Mucosa of descending colon (tissue), 3 donors: ENCODE results near the gene STRIP2. TPM values are rescaled to one million over a fixed set of nuclear protein-coding genes. Genes with fewer than 3 reads are reported as not detected.
A peak's percentile ranks its signal among the peaks of the same experiment; 100 is the strongest.

Source experiments
- ATAC-seq: fragments of 200-7000 bp; cut with Tn5 transposase; one replicate; pipeline ENCODE4 v1.9.1; 2020; ENCODE audit warnings: mild to moderate bottlenecking, moderate library complexity
- DNase-seq, 3 donors: peaks; one replicate each; pipeline ENCODE4 v3.0.0-alpha.2; 2020
- H3K36me3 ChIP-seq: fragments of 200-600 bp; one replicate; pipeline ENCODE4 v1.8.0; 2021; ENCODE audit warnings: low read depth, mild to moderate bottlenecking
- H3K4me1 ChIP-seq: fragments of 200-600 bp; one replicate; pipeline ENCODE4 v1.8.0; 2021; ENCODE audit warnings: low read depth, mild to moderate bottlenecking
- H3K4me3 ChIP-seq: fragments of 200-600 bp; one replicate; pipeline ENCODE4 v1.8.0; 2021; ENCODE audit warnings: mild to moderate bottlenecking
- H3K9me3 ChIP-seq: fragments of 200-600 bp; one replicate; pipeline ENCODE4 v1.8.0; 2021; ENCODE audit warnings: mild to moderate bottlenecking
- intact Hi-C, 2 donors: fragments of 100-400 bp; cut with DNase I in 1 of 2; cut with micrococcal nuclease in 1 of 2; formaldehyde crosslinking; loops; one replicate each; pipeline versions ENCODE4 v1.11.0 to v1.11.1; 2022; cut with DNase I, micrococcal nuclease
- total RNA-seq, 3 donors: library from RNA; stranded (reverse); fragmentation: NEBNext Ultra II Directional in 2 of 3; extraction: Animal tissue kit (Norgen Biotek cat#: 25700) in 2 of 3; gene quantifications; one replicate each; pipeline versions ENCODE4 v1.2.1 to v1.2.4, GENCODE V29; 2021 to 2023
- TF ChIP-seq, protein P1 (sequence below): fragments of 200-600 bp; IDR thresholded peaks from one replicate; pipeline ENCODE4 v1.8.0; 2022; ENCODE audit warnings: antibody characterized with exemption, mild to moderate bottlenecking
- donor health status: DM: no; HTN: no; CAD: no; lungs with moderate emphysema.
- donor health status: DM: no; HTN: no; CAD: no.
- donor health status: DM: no; HTN: yes; CAD: no.

Gene STRIP2
- total RNA-seq, 3 donors from 2014 or later, result 0.09 to 1.3 (median 1.3) TPM

DNA sequence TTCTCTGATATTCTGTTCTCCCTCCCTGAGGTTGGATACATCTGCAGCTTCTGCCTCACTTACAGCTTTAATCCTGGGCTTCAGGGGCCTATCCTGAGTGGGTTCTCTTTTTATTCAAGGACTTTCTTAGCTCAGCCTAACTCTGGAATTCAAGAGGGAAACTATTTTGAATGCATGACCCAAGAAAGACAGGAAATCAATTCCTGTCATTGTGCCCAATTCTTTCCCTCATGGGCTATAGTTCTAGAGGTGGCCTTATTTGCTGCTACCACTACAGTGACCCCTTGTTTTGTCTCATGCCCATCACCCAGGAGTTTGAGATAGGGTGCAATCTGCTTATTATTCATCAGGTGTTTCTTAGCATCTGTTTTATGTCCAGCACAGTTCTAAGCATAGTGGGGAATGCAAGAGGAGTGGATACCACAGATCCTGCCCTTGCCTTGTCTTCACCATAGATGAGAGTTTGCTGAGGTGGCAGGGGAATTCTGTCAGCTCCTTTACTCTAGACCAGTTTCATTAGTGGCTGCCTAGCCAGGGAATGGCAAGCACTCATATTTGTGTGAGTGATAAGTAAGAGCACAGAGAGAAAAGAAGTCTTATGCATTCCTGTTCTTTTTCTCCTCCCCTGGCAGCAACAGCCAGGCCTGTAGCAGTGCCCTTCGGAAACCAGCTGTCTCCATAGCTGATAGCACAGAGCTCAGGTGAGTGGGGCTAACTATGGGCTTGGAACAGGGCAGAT is 19.4 kb downstream of the STRIP2 start:
- Histone ChIP-seq H3K9me3 (peaks cover under 1% of the 10 kb centered on the region), H3K4me1 (no peaks in the 10 kb centered on the region), H3K4me3 (no peak overlapping the region), H3K36me3 (no peaks in the 10 kb centered on the region)
- DNase-seq (no peak), ATAC-seq (no peak)
- intact Hi-C loops, result no loop called here
- TF ChIP-seq, protein P1, sequence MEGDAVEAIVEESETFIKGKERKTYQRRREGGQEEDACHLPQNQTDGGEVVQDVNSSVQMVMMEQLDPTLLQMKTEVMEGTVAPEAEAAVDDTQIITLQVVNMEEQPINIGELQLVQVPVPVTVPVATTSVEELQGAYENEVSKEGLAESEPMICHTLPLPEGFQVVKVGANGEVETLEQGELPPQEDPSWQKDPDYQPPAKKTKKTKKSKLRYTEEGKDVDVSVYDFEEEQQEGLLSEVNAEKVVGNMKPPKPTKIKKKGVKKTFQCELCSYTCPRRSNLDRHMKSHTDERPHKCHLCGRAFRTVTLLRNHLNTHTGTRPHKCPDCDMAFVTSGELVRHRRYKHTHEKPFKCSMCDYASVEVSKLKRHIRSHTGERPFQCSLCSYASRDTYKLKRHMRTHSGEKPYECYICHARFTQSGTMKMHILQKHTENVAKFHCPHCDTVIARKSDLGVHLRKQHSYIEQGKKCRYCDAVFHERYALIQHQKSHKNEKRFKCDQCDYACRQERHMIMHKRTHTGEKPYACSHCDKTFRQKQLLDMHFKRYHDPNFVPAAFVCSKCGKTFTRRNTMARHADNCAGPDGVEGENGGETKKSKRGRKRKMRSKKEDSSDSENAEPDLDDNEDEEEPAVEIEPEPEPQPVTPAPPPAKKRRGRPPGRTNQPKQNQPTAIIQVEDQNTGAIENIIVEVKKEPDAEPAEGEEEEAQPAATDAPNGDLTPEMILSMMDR, result no peak

DNA sequence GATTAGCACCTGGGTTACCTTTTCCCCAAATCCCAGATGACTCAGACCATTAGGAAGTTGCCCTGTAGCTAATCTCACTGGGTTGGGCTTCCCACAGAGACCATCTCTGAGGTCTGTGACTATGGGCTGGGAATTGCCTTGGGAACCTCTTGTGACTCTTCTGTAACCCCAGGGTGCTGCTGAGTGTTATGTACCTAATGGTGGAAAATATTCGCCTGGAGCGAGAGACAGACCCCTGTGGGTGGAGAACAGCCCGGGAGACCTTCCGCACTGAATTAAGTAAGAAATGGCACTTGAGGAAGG is 20.0 kb downstream of the STRIP2 start:
- TF ChIP-seq, protein P1, result no peak

DNA sequence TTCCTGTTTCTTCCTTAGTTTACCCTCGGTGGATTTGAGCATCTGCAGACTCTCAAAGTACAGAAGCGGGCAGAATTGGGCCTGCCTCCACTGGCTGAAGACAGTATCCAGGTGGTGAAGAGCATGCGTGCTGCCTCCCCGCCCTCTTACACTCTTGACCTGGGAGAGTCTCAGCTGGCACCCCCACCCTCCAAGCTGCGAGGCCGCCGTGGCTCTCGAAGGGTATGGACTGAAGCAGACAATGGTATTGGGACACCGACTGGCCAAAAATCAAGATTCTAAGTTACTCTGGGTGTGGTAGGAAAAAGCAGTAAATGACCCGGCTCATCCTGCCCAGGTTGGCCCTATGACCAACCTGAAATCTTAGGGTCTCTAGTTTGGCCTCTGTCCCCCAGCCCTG is 22.2 kb downstream of the STRIP2 start:
- intact Hi-C loops, result no loop called here
- TF ChIP-seq, protein P1, result no peak
- H3K9me3 ChIP-seq, result no peaks in the 10 kb centered on the region
- H3K4me1 ChIP-seq, result no peaks in the 10 kb centered on the region
- no peak overlapping the region for H3K4me3 ChIP-seq
- no peaks in the 10 kb centered on the region for H3K36me3 ChIP-seq
- DNase-seq, result no peak
- no peak for ATAC-seq

More for the DNA sequence above, 20.0 kb downstream of the STRIP2 start:
- Histone ChIP-seq H3K36me3 (no peaks in the 10 kb centered on the region), H3K9me3 (no peaks in the 10 kb centered on the region), H3K4me3 (no peak overlapping the region), H3K4me1 (no peaks in the 10 kb centered on the region)
- no peak for ATAC-seq
- intact Hi-C loops, result no loop called here
- no peak for DNase-seq

DNA sequence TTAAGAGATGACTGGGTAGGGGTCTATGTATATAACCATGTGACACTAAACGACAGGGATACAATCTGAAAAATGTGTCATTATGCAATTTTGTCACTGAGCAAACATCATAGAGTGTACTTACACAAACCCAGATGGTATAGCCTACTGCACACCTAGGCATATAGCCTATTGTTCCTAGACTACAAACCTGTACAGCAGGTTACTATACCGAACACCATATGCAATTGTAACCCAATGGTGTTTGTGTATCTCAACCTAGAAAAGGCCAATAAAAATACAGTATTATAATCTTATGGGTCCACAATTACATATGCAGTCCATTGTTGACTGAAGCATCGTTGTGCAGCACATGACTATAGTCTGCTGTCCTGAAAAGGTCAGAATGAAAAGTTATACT is 22.9 kb downstream of the STRIP2 start:
- peak; percentile 71 for ATAC-seq
- TF ChIP-seq, protein P1, result no peak
- intact Hi-C loops, result no loop called here

GRCh38 chr7:129458171-129458570 is 23.9 kb downstream of the STRIP2 start:
- no peaks in the 10 kb centered on the region for H3K36me3 ChIP-seq
- H3K4me3 ChIP-seq, result no peak overlapping the region
- no peaks in the 10 kb centered on the region for H3K4me1 ChIP-seq
- no peaks in the 10 kb centered on the region for H3K9me3 ChIP-seq
- DNase-seq, result no peak
- no peak for ATAC-seq
- TF ChIP-seq, protein P1, result no peak
- intact Hi-C loops, result no loop called here

More for the DNA sequence above, 22.9 kb downstream of the STRIP2 start:
- H3K4me1 ChIP-seq, result no peaks in the 10 kb centered on the region
- DNase-seq, result no peak
- H3K9me3 ChIP-seq, result no peaks in the 10 kb centered on the region
- H3K36me3 ChIP-seq, result no peaks in the 10 kb centered on the region
- no peak overlapping the region for H3K4me3 ChIP-seq

DNA sequence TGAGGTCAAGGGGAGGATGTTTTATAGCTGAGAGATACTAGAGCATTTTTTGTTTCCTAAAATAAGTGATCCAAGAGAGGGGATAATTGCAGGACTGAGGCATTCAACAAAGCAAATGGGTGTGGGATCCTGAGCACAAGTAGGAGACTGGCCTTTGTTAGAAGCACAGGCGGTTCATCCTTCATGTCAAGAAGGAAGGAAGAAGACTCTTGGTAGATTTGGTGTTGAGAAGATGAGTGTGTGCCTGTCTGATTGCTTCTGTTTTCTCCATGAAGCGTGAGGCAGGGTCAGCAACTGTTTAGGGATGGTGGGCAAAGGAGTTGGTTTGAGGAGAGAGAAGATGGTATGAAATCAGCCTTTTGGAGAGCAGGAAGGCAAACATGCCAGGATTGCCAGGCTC is 27.6 kb downstream of the STRIP2 start:
- Histone ChIP-seq H3K36me3 (no peaks in the 10 kb centered on the region), H3K4me1 (no peaks in the 10 kb centered on the region), H3K9me3 (no peaks in the 10 kb centered on the region), H3K4me3 (no peak overlapping the region)
- ATAC-seq (no peak), DNase-seq (no peak)
- TF ChIP-seq, protein P1, result no peak
- intact Hi-C loops, result no loop called here
